Smooth muscle cell of the umbilical artery (primary cell): ENCODE measurements around the gene STEAP3. TPM values are rescaled to one million over a fixed set of nuclear protein-coding genes. Genes with fewer than 3 reads are reported as not detected.

Experiments
- total RNA-seq: library from RNA; depleted of rRNA; stranded (reverse); fragments of >200 nt; gene quantifications from 2 replicates; pipeline ENCODE4 v1.2.3, GENCODE V29; 2014

Gene STEAP3, protein sequence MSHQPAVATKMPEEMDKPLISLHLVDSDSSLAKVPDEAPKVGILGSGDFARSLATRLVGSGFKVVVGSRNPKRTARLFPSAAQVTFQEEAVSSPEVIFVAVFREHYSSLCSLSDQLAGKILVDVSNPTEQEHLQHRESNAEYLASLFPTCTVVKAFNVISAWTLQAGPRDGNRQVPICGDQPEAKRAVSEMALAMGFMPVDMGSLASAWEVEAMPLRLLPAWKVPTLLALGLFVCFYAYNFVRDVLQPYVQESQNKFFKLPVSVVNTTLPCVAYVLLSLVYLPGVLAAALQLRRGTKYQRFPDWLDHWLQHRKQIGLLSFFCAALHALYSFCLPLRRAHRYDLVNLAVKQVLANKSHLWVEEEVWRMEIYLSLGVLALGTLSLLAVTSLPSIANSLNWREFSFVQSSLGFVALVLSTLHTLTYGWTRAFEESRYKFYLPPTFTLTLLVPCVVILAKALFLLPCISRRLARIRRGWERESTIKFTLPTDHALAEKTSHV
- 6.8 and 30.7 TPM in 2 replicates for total RNA-seq

GRCh38 chr2:119223521-119224390, at the start of gene STEAP3:
STEAP3 (plus strand) TSS chr2:119223834; CDS start chr2:119231013, 7,179 bp downstream.

Other genes with a start within 250 kb of the STEAP3 start
- gene C1QL2, start 65.1 kb upstream of the STEAP3 start, total RNA-seq: not detected in 2 replicates
- gene C2orf76, start 143.0 kb downstream of the STEAP3 start, total RNA-seq: 6.7 and 9.5 TPM in 2 replicates
- gene DBI, start 143.1 kb downstream of the STEAP3 start, total RNA-seq: 71.5 and 80.2 TPM in 2 replicates
- gene TMEM37, start 208.0 kb downstream of the STEAP3 start, total RNA-seq: 0.30 TPM in 1 of 2 replicates, not detected in the other